Glutamatergic neuron (in vitro differentiated cells): Measurements from ENCODE around the gene STK24. TPM values are rescaled to one million over a fixed set of nuclear protein-coding genes. Genes with fewer than 3 reads are reported as not detected.
A peak's percentile ranks its signal among the peaks of the same experiment; 100 is the strongest.

ENCODE experiments used
- DNase-seq: peaks from one replicate; pipeline ENCODE4 v3.0.0; 2022
- H3K27ac Mint-ChIP-seq: one replicate; pipeline ENCODE4 v1.8.0; 2020; ENCODE audit warnings: mild to moderate bottlenecking, mixed read lengths, inconsistent platforms; ENCODE audit not compliant: unreplicated experiment
- H3K27me3 Mint-ChIP-seq: one replicate; pipeline ENCODE4 v1.8.0; 2020; ENCODE audit warnings: mild to moderate bottlenecking, moderate library complexity, mixed read lengths, inconsistent platforms; ENCODE audit not compliant: unreplicated experiment
- H3K36me3 Mint-ChIP-seq: one replicate; pipeline ENCODE4 v1.8.0; 2020; ENCODE audit warnings: mild to moderate bottlenecking, mixed read lengths, inconsistent platforms; ENCODE audit not compliant: unreplicated experiment
- H3K4me1 Mint-ChIP-seq: one replicate; pipeline ENCODE4 v1.8.0; 2020; ENCODE audit warnings: mild to moderate bottlenecking, low read depth, mixed read lengths, inconsistent platforms; ENCODE audit not compliant: unreplicated experiment
- H3K4me3 Mint-ChIP-seq: one replicate; pipeline ENCODE4 v1.8.0; 2020; ENCODE audit warnings: mild to moderate bottlenecking, mixed read lengths, inconsistent platforms; ENCODE audit not compliant: unreplicated experiment
- H3K9me3 Mint-ChIP-seq: one replicate; pipeline ENCODE4 v1.8.0; 2020; ENCODE audit warnings: mild to moderate bottlenecking, moderate library complexity, mixed read lengths, inconsistent platforms; ENCODE audit not compliant: unreplicated experiment
- total RNA-seq: library from RNA; stranded (reverse); fragmentation: NEBNext Ultra II Directional; extraction: Animal tissue kit (Norgen Biotek cat#: 25700); gene quantifications from one replicate; pipeline ENCODE4 v1.2.1, GENCODE V29; 2021; ENCODE audit not compliant: unreplicated experiment
- TF ChIP-seq, protein P1 (sequence below): fragments of 200-600 bp; sonication (generic); IDR thresholded peaks from one replicate; pipeline ENCODE4 v1.5.0; 2021; ENCODE audit not compliant: partially characterized antibody, unreplicated experiment

Gene STK24
- total RNA-seq, 1 donor from 2014 or later, result 188 TPM

DNA sequence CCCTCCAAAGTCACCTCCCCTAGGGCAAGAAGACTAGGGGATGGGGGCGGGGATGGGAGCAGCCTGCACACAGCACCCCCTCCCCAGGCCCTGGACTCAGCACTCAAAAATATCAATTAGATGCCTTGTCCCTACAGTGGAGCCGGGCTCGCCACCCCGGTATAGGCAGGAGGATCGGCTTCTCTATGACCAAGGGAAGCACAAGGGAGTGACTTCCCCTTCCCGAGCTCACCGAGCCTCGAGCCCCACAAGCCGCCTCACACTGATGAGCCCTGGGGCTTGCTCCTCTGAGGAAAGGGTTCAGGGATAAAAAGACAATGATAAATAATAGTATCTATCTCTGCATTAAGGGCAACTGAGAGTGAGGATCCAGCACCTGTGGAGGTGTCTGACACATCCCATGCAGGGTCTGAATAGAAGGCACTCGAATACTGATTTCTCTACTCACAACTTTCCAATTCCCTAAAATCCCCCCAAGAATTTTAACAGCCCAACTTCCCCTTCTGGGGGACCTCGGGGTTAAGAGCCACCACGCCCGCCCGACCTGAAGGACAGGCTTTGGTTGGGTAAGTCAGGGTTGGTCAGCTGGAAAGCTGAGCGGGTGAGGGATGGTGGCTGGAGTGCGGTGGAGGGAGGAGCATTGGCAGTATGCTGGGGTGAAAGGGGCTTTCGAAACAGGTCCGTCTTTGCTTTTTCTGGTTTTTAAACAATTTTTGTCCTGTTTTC lies 51.3 kb downstream of the STK24 start:
- peaks cover 35% of the 10 kb centered on the region for H3K9me3 Mint-ChIP-seq
- peaks cover 5% of the 10 kb centered on the region for H3K36me3 Mint-ChIP-seq
- H3K27me3 Mint-ChIP-seq, result peaks cover 26% of the 10 kb centered on the region
- H3K27ac Mint-ChIP-seq, result peak overlapping the region; percentile 80
- peaks cover 77% of the 10 kb centered on the region for H3K4me1 Mint-ChIP-seq
- TF ChIP-seq, protein P1, sequence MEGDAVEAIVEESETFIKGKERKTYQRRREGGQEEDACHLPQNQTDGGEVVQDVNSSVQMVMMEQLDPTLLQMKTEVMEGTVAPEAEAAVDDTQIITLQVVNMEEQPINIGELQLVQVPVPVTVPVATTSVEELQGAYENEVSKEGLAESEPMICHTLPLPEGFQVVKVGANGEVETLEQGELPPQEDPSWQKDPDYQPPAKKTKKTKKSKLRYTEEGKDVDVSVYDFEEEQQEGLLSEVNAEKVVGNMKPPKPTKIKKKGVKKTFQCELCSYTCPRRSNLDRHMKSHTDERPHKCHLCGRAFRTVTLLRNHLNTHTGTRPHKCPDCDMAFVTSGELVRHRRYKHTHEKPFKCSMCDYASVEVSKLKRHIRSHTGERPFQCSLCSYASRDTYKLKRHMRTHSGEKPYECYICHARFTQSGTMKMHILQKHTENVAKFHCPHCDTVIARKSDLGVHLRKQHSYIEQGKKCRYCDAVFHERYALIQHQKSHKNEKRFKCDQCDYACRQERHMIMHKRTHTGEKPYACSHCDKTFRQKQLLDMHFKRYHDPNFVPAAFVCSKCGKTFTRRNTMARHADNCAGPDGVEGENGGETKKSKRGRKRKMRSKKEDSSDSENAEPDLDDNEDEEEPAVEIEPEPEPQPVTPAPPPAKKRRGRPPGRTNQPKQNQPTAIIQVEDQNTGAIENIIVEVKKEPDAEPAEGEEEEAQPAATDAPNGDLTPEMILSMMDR, result no peak
- no peak for DNase-seq
- peak overlapping the region; percentile 55 for H3K4me3 Mint-ChIP-seq

DNA sequence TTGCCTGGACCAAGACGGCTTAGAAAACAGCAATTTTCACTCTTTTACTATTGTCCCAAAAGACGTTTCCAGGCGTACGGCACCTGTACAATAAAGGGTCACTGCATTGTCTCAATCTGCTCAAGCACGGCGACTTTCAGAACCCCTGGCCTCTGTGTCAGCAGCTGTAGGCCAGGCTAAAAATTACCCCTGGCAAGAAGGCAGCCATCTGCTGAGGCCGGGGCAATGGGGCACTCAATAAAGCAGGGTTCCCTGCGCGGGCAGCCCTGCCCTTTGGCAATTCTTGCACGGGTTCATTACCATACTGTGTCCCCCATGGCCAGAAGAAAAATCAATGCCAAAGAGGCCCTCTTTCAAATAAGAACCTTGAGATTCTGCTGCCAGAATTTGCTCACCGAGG lies 52.1 kb downstream of the STK24 start:
- peaks cover 80% of the 10 kb centered on the region for H3K4me1 Mint-ChIP-seq
- H3K27ac Mint-ChIP-seq, result peak overlapping the region; percentile 90
- peak overlapping the region; percentile 55 for H3K4me3 Mint-ChIP-seq
- TF ChIP-seq, protein P1, result no peak
- peaks cover 31% of the 10 kb centered on the region for H3K9me3 Mint-ChIP-seq
- H3K27me3 Mint-ChIP-seq, result peaks cover 29% of the 10 kb centered on the region
- peaks cover 5% of the 10 kb centered on the region for H3K36me3 Mint-ChIP-seq
- DNase-seq, result no peak

DNA sequence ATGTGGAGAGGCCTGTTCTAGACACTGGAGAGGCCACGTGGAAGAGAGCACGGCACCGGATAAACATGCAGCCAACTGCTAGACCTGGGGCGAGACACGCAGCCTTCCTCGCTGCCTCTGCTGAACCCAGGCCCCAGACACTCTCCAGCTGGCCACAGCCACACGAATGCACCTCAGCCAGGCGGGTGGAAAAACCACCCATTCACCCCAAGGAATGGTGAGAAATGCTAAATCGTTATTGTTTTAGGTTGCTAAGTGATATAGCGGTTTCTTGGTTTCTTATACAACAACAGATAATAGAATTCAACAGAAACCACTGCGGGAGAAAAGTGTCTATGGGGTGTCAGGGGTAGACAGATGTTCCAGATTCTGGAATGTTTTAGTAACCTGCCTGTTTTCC lies 52.5 kb downstream of the STK24 start:
- TF ChIP-seq, protein P1, result no peak
- DNase-seq, result peak; percentile 60
- H3K9me3 Mint-ChIP-seq, result peaks cover 30% of the 10 kb centered on the region
- H3K27me3 Mint-ChIP-seq, result peaks cover 29% of the 10 kb centered on the region
- peaks cover 80% of the 10 kb centered on the region for H3K4me1 Mint-ChIP-seq
- peak overlapping the region; percentile 55 for H3K4me3 Mint-ChIP-seq
- peaks cover 5% of the 10 kb centered on the region for H3K36me3 Mint-ChIP-seq
- H3K27ac Mint-ChIP-seq, result peak overlapping the region; percentile 90

GRCh38 chr13:98523455-98524102 lies 53.3 kb downstream of the STK24 start:
- Mint-ChIP-seq H3K36me3 (peaks cover 5% of the 10 kb centered on the region), H3K4me1 (peaks cover 73% of the 10 kb centered on the region), H3K9me3 (peaks cover 27% of the 10 kb centered on the region), H3K4me3 (peak overlapping the region; percentile 65), H3K27me3 (peaks cover 26% of the 10 kb centered on the region), H3K27ac (peak overlapping the region; percentile 90)
- TF ChIP-seq, protein P1, result no peak
- no peak for DNase-seq

GRCh38 chr13:98522371-98522770 lies 54.5 kb downstream of the STK24 start:
- H3K27ac Mint-ChIP-seq, result peak overlapping the region; percentile 24
- peak overlapping the region; percentile 60 for H3K4me3 Mint-ChIP-seq
- TF ChIP-seq, protein P1, result no peak
- peaks cover 67% of the 10 kb centered on the region for H3K4me1 Mint-ChIP-seq
- H3K27me3 Mint-ChIP-seq, result peaks cover 25% of the 10 kb centered on the region
- H3K9me3 Mint-ChIP-seq, result peaks cover 21% of the 10 kb centered on the region
- no peak for DNase-seq
- peaks cover 5% of the 10 kb centered on the region for H3K36me3 Mint-ChIP-seq
